Kidney glomerular epithelial cell (primary cell): Measurements from ENCODE around the gene NPNT.
A peak's percentile ranks its signal among the peaks of the same experiment; 100 is the strongest.

ENCODE experiments used
- DNase-seq: peaks from one replicate; lab custom pipeline; 2025; lab: John Stamatoyannopoulos, UW

The NPNT gene

DNA sequence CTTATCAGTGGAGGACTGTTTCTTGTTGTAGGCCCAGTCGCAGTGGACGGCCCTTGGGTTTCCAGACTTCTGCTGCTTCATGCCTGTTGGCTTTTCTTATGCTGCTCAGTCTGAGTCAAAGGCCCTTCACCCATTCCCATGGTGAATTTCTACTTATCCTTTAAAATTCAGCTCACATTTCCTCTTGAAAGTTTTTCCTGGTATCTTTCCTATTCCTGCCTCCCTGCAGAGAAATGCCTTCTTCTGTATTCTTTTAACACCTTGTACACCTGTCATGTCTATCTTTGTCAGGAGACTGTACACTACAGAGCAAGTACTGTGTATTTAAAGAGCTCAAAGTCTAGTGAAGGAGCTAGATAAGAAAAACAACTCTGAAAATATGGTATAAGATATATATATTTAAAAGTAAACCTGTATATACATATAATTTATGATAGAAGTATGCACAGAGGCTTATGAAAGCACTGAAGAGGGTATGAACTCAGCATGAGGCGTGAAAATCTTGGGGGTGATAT lies 22.0 kb downstream of the NPNT start:
- no peak for DNase-seq

DNA sequence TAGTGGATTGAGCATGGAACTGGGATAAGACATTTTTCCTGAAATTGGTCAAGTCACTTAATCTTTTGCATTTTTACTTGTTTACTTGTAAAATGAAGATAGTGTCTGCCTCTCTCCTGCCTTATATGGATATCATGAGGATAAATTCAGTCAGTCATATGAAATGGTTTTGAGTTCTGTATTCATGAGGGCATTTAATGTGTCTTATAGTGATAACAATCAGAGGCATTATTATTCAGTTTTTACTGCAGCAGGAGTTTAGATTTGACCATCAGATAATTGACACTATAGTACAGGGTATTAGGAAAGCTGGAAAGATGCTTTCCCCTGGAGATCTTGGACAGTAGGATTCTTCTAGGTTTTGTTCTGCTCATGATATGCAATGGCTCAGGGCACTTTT lies 26.0 kb downstream of the NPNT start:
- no peak for DNase-seq

DNA sequence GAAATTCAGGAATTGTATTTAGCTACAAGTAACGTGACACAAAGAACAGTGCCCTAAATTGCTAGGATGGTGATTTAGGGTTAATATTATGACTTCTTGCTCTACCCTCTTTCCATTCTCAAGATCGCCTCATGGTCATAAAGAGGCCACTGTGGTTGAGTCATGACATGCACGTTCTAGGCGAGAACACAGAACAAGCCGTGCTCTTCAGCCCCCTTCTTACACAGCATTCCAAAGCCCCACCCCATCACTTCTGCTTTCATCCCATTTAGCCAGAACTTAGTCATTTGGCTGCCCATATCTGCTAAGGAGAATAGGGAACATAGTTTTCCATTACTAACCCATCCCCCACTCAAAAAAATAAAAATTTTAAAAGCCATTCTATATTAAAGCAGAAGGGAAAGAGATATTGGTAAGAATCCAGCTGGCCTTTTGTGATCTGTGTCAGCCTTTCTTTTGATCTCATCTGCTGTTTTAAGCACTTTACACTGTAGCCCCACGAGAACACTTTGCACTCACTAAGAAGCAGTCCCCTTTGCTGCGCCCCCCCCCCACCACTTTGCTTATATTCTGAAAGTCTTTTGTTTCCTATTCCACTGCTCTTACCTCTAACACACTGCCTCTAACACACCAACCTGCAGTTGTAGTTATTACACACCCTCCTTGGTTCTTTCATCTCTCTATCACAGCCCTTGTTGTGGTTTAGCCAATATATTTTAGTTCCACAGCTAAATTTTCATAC lies 28.4 kb downstream of the NPNT start:
- no peak for DNase-seq

DNA sequence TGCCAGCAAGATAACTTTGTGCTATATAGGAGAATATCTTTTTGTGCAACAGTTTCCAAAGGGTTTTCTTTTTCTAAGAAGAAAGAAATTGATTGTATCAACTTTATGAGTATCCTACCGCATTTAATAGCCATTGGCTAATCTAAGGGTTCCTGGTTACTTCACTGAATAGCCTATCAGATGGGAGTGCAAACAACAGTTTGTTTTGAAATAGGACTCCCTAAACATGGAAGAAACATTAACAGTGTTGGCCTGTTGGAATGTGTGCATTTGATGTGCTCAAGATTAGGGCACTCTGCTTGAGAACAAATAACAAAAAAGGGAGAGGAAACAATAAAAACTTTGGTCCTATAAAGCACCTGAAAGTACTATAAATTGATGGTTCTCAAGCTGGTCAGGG lies 29.1 kb downstream of the NPNT start:
- DNase-seq = no peak

DNA sequence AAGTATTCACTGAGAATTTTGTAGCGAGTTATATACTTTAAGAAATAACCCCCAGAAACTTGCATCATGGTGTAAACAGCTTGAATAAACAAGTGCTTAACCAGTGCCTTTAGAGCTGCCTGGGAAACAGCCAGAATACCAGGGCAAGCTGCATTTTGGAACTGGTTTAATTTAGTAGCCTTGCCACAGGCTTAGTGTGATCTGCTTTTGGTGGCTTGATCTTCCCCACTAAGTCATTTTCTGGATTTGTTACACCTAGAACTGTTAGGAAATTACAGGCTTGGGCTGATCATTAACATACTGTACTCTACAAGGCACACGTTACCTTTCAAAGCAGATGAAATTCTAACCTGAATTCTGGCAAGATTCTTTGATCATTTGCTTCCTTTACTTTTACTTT lies 35.4 kb downstream of the NPNT start:
- DNase-seq = no peak

DNA sequence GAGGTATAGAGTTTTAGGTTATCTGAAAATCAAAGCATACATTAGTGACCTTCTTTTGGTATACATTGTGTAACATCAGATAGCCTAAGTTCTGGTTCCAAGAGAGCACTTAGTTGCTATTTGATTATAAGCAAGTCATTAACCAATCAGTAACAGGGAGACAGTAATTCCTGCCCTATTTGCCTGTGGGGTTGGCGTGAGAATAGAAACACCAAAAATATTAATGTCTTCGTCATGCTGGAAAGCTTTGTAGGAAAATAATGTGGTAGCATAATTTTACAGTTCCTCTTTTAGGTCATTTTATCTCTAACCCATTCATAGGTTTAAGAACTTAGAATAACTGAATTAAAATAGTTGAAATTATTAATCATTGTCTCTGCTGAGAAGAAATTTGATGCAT lies 37.8 kb downstream of the NPNT start:
- no peak for DNase-seq

DNA sequence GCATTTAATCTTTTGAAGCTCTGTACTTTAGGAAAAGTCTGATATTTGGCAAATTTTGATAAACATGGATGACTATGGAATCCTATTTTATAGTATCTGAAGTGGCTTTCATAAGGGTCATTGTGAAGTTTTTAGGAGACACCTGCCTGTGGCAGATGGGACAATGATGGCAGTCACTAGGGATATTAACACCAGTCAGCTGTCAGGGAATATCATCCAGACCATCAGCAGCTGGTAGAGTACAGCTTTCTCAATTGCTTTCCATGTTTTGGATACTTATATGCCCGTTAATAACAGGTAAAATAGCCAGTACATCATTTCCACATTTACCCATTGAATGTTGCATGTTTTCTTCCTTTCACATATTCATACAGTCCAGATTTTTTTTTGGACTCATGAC lies 39.1 kb downstream of the NPNT start:
- DNase-seq = no peak

DNA sequence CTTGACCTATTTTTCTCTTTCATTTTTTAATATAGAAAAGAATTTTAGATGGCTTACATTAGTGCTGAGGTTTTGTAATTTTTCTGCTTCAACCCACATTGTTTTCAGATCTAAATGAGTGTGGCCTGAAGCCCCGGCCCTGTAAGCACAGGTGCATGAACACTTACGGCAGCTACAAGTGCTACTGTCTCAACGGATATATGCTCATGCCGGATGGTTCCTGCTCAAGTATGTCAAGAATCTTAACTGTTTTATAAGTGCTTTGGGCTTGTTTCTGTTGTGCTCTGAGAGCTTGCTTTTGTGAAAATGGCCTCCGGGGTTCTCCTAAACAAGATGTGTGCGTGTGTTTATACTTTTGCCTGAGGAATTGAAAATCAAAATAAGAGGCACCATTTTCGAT lies 41.6 kb downstream of the NPNT start:
- no peak for DNase-seq

DNA sequence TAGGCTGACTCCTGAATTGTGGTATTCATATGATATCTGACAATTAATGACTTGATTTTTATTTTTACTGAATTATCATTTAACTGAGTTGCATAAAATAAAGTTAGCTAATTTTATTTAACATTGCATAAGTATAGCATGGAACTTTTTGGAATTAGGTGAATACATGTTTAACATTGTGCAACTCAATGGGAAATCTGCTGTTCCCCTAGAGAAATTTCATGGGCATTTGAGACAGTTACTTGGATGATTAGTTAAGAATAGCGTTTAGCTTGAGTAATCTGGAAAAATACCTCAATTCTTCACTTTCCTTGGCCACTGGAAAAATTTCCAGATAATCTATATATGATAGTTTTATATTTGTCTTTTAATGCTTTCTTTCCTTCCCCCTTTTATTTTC lies 42.5 kb downstream of the NPNT start:
- DNase-seq = no peak

DNA sequence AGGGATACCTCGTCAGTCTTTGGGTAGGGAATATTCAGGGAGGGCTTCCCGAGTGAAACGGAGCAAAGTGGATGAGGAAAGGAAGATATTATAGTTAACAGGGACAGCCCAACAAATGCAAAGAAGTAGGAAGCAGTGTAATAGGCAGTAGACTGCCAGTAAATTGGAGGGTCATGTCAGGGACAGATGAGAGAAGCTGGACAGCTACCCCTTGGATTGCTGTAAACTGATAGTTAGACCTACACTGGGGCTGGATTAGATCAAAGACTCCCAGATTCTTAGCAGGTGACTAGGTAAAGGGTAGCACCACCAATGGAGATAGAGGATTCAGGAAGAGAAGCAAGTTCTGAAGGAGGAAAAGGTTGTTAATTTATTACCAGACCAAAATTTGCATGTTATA lies 48.0 kb downstream of the NPNT start:
- no peak for DNase-seq

DNA sequence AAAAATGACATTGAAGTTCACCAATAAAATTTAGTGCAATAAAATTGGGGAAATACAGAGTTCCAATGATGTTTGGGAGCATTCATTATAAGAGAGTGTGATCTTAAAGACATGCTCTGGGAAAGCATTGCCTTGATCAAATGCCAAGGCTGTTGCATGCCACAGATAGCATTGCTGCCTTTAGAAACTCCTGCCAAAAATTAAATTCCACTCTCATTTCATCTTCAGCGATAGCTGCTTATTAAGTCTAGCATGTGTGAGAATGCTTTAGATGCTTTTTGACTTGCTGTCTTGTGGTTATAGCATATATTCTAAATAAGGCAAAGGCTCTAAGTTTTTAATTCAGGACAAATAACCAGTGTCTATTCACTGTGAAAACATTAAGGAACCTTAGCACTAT lies 49.3 kb downstream of the NPNT start:
- peak; percentile 6 for DNase-seq

DNA sequence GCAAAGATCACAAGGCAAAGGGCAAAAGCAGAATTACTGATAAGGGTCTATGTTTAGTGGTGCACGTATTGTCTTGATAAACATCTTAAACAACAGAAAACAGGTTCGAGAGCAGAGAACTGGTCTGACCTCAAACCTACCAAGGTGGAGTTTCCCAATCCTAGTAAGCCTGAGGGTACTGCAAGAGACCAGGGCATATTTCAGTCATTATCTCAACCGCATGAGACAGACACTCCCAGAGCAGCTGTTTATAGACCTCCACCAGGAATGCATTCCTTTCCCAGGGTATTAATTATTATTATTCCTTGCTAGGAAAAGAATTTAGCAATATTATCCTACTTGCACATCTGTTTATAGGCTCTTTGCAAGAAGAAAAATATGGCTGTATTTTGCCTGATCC lies 51.5 kb downstream of the NPNT start:
- no peak for DNase-seq

DNA sequence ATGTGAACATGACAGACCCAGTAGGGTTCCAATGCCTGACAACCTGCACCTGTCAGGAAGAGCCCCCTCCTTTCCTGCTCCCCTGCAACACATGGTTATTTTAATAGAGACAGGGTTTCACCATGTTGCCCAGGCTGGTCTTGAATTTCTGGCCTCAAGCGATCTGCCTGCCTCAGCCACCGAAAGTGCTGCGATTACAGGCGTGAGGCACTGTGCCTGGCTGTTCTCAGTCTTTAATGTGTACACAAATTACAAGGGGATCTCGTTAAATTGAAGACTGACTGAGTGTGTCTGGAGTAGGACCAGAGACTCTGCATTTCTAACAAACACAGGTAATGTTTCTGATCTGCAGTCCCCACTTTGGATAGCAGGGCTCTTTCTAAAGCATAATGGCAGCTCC lies 55.4 kb downstream of the NPNT start:
- DNase-seq = no peak

DNA sequence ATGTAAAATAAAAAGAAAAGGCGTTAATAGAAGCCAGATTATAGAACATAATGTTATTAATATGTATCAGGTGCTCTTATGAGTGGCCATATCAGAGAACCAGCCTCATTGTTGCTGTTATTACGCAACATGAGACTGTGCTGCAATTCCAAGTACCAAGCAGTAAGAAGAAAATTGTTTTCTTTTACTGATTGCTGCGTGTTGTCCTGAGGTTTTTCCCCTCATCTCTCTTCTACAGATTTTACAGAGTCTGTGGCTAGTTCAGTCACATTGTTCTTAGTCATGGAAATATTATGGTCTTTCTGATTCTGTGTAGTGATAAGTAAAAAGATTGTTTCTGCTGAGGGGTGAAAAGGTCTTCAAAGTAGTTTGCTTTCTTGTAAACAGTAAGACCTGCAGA lies 55.9 kb downstream of the NPNT start:
- no peak for DNase-seq

DNA sequence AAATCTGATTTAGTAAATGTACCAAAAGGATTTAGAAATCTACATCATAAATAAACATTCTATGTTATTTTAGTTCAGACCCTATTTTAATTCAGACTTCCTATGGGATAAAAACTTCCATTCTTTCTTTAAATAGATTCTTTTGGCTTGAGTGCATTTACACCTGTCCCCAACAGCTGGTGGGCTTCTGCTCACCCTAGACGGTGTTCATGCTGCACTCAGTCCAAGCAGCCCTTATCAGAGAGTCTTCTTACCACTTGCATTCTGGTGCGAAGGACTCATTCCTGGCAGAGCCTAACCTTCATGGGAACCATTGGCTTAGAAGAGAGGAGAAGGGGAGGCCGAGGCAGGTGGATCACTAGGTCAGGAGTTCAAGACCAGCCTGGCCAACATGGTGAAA lies 57.3 kb downstream of the NPNT start:
- no peak for DNase-seq

DNA sequence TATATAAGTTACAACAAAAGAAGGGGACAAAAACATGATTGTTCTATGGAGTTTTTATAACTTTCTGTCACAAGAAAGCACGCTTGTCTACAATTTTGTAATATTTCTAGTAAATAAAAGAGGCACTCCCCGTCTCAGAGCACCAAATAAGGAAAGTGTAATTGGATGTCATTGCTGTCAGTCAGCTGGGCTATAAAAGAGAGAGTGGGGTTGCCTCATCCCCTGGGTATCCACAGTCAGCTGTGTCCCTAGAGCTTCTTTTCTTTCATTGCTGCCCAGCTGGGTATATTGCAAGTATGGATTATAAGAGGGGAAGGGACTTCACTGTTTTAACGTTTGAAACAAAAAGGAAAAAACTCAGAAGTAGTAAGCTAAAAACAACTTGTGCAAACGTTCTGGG lies 61.3 kb downstream of the NPNT start:
- DNase-seq = no peak

DNA sequence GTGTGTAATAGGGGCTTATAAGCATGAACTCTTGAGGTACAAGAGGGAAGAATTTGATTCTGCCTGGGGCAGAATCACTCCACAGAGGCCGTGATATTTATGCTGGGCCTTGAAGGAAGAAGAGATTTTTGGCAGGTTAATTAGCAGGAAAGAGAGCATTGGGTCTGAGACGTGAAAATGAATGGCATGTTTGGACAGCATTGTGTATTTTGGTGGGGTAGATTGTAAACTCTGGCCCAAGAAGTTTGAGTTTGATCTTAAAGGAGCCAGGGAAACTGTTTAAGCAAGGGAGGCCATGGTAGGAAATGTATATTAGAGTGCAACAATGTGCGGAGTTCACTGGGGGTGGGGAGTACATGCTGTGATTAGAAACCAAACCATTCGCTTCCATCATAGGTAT lies 62.4 kb downstream of the NPNT start:
- no peak for DNase-seq

DNA sequence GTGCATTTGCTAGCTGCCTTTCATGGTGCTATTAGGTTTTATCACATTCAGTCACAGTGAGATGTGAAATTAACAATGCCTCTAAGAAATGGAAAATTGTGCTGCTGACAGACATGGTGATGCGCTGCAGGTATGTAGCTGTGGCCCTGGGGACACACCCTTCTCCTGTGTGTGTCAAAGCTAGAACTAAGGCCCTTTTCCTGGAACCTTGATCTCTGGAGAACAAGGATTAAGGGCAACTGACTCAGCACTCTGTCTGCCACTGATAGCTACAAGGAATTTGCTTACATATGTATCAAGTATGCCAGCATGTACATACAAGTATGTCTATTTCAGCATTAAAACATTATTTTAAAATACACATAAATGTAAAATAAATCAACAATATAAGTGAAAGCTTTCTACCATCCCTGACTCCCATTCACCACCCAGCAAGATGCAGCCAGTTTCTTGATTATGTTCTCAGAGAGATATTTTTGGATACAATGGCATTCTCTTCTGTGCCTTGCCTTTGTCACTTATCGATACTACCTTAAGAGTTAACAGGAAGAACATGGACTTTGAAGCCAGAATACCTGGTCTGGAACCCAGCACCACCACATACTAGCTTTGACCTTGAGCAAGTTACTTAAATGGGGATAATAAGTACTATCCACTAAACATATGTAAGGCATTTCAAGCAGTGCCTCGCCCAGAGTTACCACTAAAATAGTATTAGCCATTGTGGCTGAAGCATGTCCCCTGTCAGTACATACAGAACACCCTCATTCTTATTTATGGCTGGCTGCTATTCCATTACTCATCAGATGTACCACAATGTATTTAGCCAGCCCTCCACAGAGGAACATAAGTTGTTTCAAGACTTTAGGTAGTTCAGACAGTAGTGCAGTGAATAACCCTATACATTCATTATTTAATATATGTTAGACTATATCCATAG lies 68.5 kb downstream of the NPNT start:
- DNase-seq = no peak

DNA sequence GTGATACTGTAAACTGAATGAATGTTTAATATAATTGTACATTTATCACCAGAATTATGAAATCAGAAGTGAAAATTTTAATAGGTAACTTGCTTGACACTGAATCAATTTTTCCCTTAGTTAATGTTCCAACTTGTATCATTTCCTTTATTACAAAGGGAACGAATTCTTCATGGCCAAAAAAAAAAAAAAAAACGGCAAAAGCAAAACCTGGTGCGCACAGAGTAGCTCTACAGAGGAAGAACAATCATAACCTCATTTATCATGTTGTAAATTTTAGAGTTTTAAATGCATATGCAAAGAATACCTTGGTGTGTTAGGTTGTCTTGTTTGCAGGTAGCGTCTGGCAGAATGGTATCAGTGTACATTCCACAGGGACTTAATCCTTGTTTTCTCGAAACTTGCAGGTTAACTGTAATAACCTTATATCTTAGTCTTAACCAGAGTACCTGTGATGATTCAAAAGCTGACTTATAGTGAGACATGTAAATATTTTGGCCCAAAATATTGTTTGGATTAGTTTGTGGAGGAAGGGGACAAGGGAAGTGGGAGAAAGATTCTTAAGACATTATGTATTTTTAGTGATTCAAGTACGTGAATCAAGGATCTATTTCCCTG lies 70.0 kb downstream of the NPNT start:
- no peak for DNase-seq

DNA sequence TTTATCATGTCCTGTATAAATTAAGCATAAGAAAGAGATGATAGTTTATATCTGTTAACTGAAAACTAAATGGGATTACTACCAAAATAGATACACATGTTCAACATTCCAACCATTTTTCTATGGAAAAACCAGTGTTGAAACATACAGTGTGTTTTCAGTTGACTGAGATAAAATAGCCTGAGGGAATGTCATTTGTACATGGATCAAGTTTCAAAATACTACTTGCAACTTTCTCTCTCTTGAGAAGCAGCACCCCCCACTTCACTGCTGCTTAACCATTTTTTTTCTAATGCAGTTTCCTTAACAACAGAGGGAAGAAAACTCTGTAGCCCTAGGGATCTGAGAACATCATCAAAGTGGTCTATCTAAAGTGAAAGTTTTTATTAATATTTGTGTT lies 70.8 kb downstream of the NPNT start:
- DNase-seq = peak; percentile 54

DNA sequence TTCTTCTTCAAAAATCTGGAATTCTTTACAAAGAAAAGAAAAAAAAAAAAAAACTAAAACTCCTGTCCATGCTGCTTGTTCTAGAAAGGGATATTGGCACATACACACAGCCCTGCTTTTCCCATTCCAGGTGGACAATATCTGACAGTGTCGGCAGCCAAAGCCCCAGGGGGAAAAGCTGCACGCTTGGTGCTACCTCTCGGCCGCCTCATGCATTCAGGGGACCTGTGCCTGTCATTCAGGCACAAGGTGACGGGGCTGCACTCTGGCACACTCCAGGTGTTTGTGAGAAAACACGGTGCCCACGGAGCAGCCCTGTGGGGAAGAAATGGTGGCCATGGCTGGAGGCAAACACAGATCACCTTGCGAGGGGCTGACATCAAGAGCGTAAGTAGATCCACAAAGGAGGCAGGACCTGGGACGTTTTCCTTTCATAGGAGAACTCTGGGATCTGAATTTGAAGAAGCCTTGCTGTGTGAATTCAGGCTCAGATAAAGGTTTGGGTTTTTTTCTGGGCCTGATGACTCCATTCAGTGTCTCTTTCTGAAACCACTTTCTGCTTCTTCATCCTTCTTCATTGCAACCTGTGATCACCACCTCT lies 71.9 kb downstream of the NPNT start:
- DNase-seq = no peak

DNA sequence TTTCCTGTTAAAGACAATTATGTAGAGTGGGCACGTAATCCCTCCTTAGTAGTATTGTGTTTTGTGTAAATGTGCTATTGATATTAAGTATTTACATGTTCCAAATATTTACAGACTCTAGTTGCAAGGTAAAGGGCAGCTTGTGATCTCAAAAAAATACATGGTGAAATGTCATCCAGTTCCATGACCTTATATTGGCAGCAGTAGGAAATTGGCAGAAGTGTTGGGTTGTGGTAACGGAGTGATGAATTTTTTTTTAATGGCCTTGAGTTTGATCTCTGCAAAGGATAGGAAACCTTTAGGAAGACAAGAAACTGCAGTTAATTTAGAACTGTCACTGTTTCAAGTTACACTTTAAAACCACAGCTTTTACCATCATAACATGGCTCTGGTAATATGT lies 74.3 kb downstream of the NPNT start:
- DNase-seq = no peak
